Activated naive CD4-positive, alpha-beta T cell (primary cell): ENCODE data around the gene DHRS4.
"Not testable (repeated sequence)": the region's sequence is repeated elsewhere in the genome, so short reads cannot be mapped to it uniquely, and the experiment has no call there.

ENCODE experiments used
- DNase-seq, 4 experiments: peaks; one replicate each; lab custom pipeline; 2025; lab: John Stamatoyannopoulos, UW

The DHRS4 gene

GRCh38 chr14:23941230-23941629 lies 12.3 kb upstream of the DHRS4 start:
- DNase-seq = no peak

- DNase-seq = no peak
Observed at GRCh38 chr14:23941669-23942068, 11.9 kb upstream of the DHRS4 start.

GRCh38 chr14:23942587-23942986 lies 11.0 kb upstream of the DHRS4 start:
- no peak for DNase-seq

- DNase-seq = not testable (repeated sequence)
Observed at GRCh38 chr14:23949069-23949468, 4.5 kb upstream of the DHRS4 start.

- DNase-seq = no peak
Observed at GRCh38 chr14:23950411-23951135, 3.0 kb upstream of the DHRS4 start.

- not testable (repeated sequence) for DNase-seq
Observed at GRCh38 chr14:23951136-23951466, 2.5 kb upstream of the DHRS4 start.

GRCh38 chr14:23951590-23952201 lies 1.9 kb upstream of the DHRS4 start:
- no peak for DNase-seq

GRCh38 chr14:23953116-23953463 lies 480 bp upstream of the DHRS4 start:
- not testable (repeated sequence) for DNase-seq

- not testable (repeated sequence) for DNase-seq
Observed at GRCh38 chr14:23954279-23954614, 677 bp downstream of the DHRS4 start.

- not testable (repeated sequence) for DNase-seq
Observed at GRCh38 chr14:23954965-23955364, 1.4 kb downstream of the DHRS4 start.

GRCh38 chr14:23955811-23956210 lies 2.2 kb downstream of the DHRS4 start:
- not testable (repeated sequence) for DNase-seq

- not testable (repeated sequence) for DNase-seq
Observed at GRCh38 chr14:23957913-23958569, 4.5 kb downstream of the DHRS4 start.

- not testable (repeated sequence) for DNase-seq
Observed at GRCh38 chr14:23960899-23961298, 7.3 kb downstream of the DHRS4 start.

- DNase-seq = not testable (repeated sequence)
Observed at GRCh38 chr14:23961704-23962103, 8.1 kb downstream of the DHRS4 start.

- DNase-seq = not testable (repeated sequence)
Observed at GRCh38 chr14:23969130-23969480, 15.5 kb downstream of the DHRS4 start.

GRCh38 chr14:23969481-23970282 lies 16.1 kb downstream of the DHRS4 start:
- DNase-seq = peak; percentile 22 to 51 (median 34)

- DNase-seq = not testable (repeated sequence)
Observed at GRCh38 chr14:23970283-23970659, 16.7 kb downstream of the DHRS4 start.

GRCh38 chr14:23973178-23973577 lies 19.6 kb downstream of the DHRS4 start:
- DNase-seq = not testable (repeated sequence)

- not testable (repeated sequence) for DNase-seq
Observed at GRCh38 chr14:23974041-23974440, 20.5 kb downstream of the DHRS4 start.

- DNase-seq = not testable (repeated sequence)
Observed at GRCh38 chr14:23977208-23977607, 23.6 kb downstream of the DHRS4 start.

GRCh38 chr14:23981951-23982813 lies 28.6 kb downstream of the DHRS4 start:
- not testable (repeated sequence) for DNase-seq
